ENCODE data around the gene ABHD16A.

Gene ABHD16A

GRCh38 chr6:31692886-31693285, 10.2 kb downstream of the ABHD16A start:
- H3K4me3 ChIP-seq (ENCODE audit: low read depth, low read length): no peak overlapping the region
- TF ChIP-seq CTCF (IDR thresholded peaks at IDR 0.05; ENCODE audit: low read depth, low read length, missing control alignments): no peak
- DNase-seq (ENCODE audit: low read depth): no peak

GRCh38 chr6:31692353-31692752, 10.8 kb downstream of the ABHD16A start:
- no peak for DNase-seq (ENCODE audit: low read depth)
- no peak overlapping the region for H3K4me3 ChIP-seq (ENCODE audit: low read depth, low read length)
- no peak for TF ChIP-seq CTCF (IDR thresholded peaks at IDR 0.05; ENCODE audit: low read depth, low read length, missing control alignments)

- no peak for DNase-seq (ENCODE audit: low read depth)
- no peak for TF ChIP-seq CTCF (IDR thresholded peaks at IDR 0.05; ENCODE audit: low read depth, low read length, missing control alignments)
- H3K4me3 ChIP-seq (ENCODE audit: low read depth, low read length): no peak overlapping the region
Measured at GRCh38 chr6:31691564-31692108, 11.5 kb downstream of the ABHD16A start.

- no peak for TF ChIP-seq CTCF (IDR thresholded peaks at IDR 0.05; ENCODE audit: low read depth, low read length, missing control alignments)
- no peak for DNase-seq (ENCODE audit: low read depth)
- no peak overlapping the region for H3K4me3 ChIP-seq (ENCODE audit: low read depth, low read length)
Measured at GRCh38 chr6:31691078-31691463, 12.1 kb downstream of the ABHD16A start.

- TF ChIP-seq CTCF (IDR thresholded peaks at IDR 0.05; ENCODE audit: low read depth, low read length, missing control alignments): no peak
- H3K4me3 ChIP-seq (ENCODE audit: low read depth, low read length): no peak overlapping the region
- no peak for DNase-seq (ENCODE audit: low read depth)
Measured at GRCh38 chr6:31690231-31691077, 12.7 kb downstream of the ABHD16A start.

- no peak overlapping the region for H3K4me3 ChIP-seq (ENCODE audit: low read depth, low read length)
- TF ChIP-seq CTCF (IDR thresholded peaks at IDR 0.05; ENCODE audit: low read depth, low read length, missing control alignments): peak; percentile 61
- no peak for DNase-seq (ENCODE audit: low read depth)
Measured at GRCh38 chr6:31689249-31690110, 13.6 kb downstream of the ABHD16A start.

Measured in GM12864 (cell line).